Stomach (tissue), 9 donors: ENCODE data around the gene SIRT7. TPM values are rescaled to one million over a fixed set of nuclear protein-coding genes. Genes with fewer than 3 reads are reported as not detected.
A peak's percentile ranks its signal among the peaks of the same experiment; 100 is the strongest.

Source experiments
- DNase-seq, 2 donors: peaks; one replicate each; pipeline versions ENCODE4 v3.0.0 to v3.0.0-alpha.2; 2013 to 2019
- H3K27ac ChIP-seq, 5 donors: fragments of 200-600 bp in 4 of 5; sonication (generic) in 4 of 5; one replicate each; pipeline ENCODE4 v1.5.1; 2013 to 2019; ENCODE audit warnings: mild to moderate bottlenecking in 1 of 5, moderate library complexity in 1 of 5
- H3K27me3 ChIP-seq, 3 donors: fragments of 200-600 bp; sonication (generic); one replicate each; pipeline ENCODE4 v1.5.1; 2017 to 2019; ENCODE audit warnings: mixed run types in 1 of 3
- H3K36me3 ChIP-seq, 4 donors: fragments of 200-600 bp; sonication (generic); 1 replicate in 3 of 4; 2 replicates in 1 of 4; pipeline ENCODE4 v1.5.1; 2016 to 2019
- H3K4me1 ChIP-seq, 4 donors: fragments of 200-600 bp; sonication (generic); one replicate each; pipeline ENCODE4 v1.5.1; 2016 to 2019
- H3K4me3 ChIP-seq, 4 donors: fragments of 200-600 bp; sonication (generic) in 3 of 4; one replicate each; pipeline ENCODE4 v1.5.1; 2016 to 2019; ENCODE audit warnings: mild to moderate bottlenecking in 1 of 4
- H3K9me3 ChIP-seq, 4 donors: fragments of 200-600 bp; sonication (generic); one replicate each; pipeline ENCODE4 v1.5.1; 2016 to 2019
- EP300 ChIP-seq: sonication (generic); formaldehyde crosslinking; IDR thresholded peaks from one replicate; pipeline ENCODE4 v1.6.1; 2017; ENCODE audit warnings: antibody characterized with exemption
- POLR2A ChIP-seq, 4 donors: fragments of 450-650 bp; IDR thresholded peaks; one replicate each; pipeline ENCODE4 v1.6.1; 2016; ENCODE audit warnings: antibody characterized with exemption in 4 of 4, control low read depth in 2 of 4, mild to moderate bottlenecking in 1 of 4, moderate library complexity in 1 of 4
- POLR2AphosphoS5 ChIP-seq, 3 donors: sonication (generic); formaldehyde crosslinking; IDR thresholded peaks; one replicate each; pipeline ENCODE4 v1.6.1; 2016; ENCODE audit warnings: antibody characterized with exemption in 3 of 3
- WGBS, 5 donors: extraction: QIAGEN DNeasy Blood & Tissue Kit in 3 of 5; methylation state at CpG; one replicate each; pipeline versions ENCODE4 v1.1.5 to v1.1.7; 2013 to 2018; 5-methylcytosine and 5-hydroxymethylcytosine counted together
- intact Hi-C: fragments of 100-400 bp; cut with DNase I; formaldehyde crosslinking; loops from one replicate; pipeline ENCODE4 v1.15.1; 2023; ENCODE audit warnings: low total_unique reads
- polyA plus RNA-seq, 3 donors: library from polyadenylated mRNA; stranded (reverse); fragments of 200-250 nt; gene quantifications; one replicate each; pipeline ENCODE4 v1.2.3, GENCODE V29; 2013
- total RNA-seq, 5 donors: library from RNA; depleted of rRNA; stranded (reverse); fragments of >200 nt; gene quantifications; one replicate each; pipeline versions ENCODE4 v1.1.0 to v1.2.3, GENCODE V29; 2014 to 2016
- TF ChIP-seq, protein P1 (sequence below), 7 experiments: fragments of 450-650 bp in 4 of 7; fragments of 200-600 bp in 3 of 7; sonication (generic) in 3 of 7; IDR thresholded peaks; one replicate each; pipeline ENCODE4 v1.5.1; 2016 to 2019; ENCODE audit warnings: antibody characterized with exemption in 7 of 7, control low read depth in 2 of 7, mild to moderate bottlenecking in 1 of 7
- donor health status: healthy with polysubstance abuse.
- donor health status: Bipolar disorder and iron deficiency.
- donor health status: healthy.

SIRT7 gene
- total and polyA plus RNA-seq, 8 donors, result 18.2 to 128 (median 45.5) TPM

- H3K4me3 ChIP-seq, result peak within 1 kb of the TSS; percentile 39 to 49 (median 43)
- no peak for TF ChIP-seq EP300
- no peak for TF ChIP-seq POLR2AphosphoS5 (IDR thresholded peaks at IDR 0.05)
- no peak for TF ChIP-seq POLR2A (IDR thresholded peaks at IDR 0.05)
- TF ChIP-seq, protein P1, sequence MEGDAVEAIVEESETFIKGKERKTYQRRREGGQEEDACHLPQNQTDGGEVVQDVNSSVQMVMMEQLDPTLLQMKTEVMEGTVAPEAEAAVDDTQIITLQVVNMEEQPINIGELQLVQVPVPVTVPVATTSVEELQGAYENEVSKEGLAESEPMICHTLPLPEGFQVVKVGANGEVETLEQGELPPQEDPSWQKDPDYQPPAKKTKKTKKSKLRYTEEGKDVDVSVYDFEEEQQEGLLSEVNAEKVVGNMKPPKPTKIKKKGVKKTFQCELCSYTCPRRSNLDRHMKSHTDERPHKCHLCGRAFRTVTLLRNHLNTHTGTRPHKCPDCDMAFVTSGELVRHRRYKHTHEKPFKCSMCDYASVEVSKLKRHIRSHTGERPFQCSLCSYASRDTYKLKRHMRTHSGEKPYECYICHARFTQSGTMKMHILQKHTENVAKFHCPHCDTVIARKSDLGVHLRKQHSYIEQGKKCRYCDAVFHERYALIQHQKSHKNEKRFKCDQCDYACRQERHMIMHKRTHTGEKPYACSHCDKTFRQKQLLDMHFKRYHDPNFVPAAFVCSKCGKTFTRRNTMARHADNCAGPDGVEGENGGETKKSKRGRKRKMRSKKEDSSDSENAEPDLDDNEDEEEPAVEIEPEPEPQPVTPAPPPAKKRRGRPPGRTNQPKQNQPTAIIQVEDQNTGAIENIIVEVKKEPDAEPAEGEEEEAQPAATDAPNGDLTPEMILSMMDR (IDR thresholded peaks at IDR 0.05), result no peak
- WGBS, 5 donors, result 0 to 1% (median 0%) methylated on average over 3 to 79 of the region's 79 CpGs
- H3K36me3 ChIP-seq, result peaks cover 32 to 76% (median 71%) of the 10 kb centered on the region in 4 donors
- peak within 1 kb of the TSS in 1 of 5 donors; percentile 1 for H3K27ac ChIP-seq
- intact Hi-C loops, result no loop called here
- H3K4me1 ChIP-seq, result peaks cover 13 to 20% (median 19%) of the 10 kb centered on the region in 4 donors
- no peaks in the 10 kb centered on the region for H3K9me3 ChIP-seq
- peak; percentile 49 to 77 for DNase-seq
- peaks cover 0 to 25% (median 17%) of the 10 kb centered on the region in 3 donors for H3K27me3 ChIP-seq
Observed at GRCh38 chr17:81902023-81902652, 15.8 kb downstream of the SIRT7 start, which contains the start of gene NPB. Gene NPB (plus strand): TSS chr17:81902238. CDS start chr17:81902278, 40 bp downstream.

DNA sequence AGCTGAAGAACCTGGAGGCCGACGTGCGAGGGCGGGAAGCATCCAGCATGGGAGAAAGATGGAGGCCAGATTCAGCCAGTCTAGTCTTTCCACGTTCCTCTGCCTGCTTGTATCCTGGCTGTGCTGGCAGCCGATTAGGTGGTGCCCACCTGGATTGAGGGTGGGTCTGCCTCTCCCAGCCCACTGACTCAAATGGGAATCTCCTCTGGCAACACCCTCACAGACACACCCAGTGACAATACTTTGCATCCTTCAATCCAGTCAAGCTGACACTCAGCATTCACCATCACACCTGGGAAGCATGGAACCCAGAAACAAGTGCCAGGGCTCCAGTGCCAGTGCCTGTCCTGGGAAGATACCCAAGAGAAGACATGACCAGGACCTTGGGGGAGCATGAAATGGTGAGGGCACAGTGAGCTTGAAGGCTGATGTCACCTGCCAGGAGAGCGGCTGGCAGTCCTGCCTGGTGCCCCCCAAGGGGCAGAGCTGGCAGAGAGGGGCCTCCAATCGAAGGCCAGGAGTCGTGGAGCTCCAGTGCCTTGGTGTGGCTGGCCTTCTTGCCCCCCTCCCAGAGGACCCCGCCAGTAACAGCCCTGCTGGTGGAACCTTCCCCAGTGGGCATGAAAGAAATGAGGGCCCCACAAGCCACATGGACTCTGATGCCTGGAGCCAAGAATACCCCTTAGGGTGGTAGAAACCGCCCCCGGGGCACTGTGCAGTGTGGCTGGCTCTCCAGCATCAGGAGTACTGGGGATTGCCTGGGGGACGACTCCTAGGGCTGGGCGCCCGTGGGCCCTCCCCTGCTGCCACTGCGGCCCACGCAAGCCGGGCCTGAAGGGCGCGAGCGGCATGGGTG lies 16.6 kb downstream of the SIRT7 start:
- peaks cover 0 to 25% (median 17%) of the 10 kb centered on the region in 3 donors for H3K27me3 ChIP-seq
- H3K9me3 ChIP-seq, result no peaks in the 10 kb centered on the region
- no peak overlapping the region for H3K27ac ChIP-seq
- peaks cover 30 to 76% (median 71%) of the 10 kb centered on the region in 4 donors for H3K36me3 ChIP-seq
- DNase-seq, result no peak
- no peak for TF ChIP-seq POLR2A (IDR thresholded peaks at IDR 0.05)
- WGBS, 5 donors, result 50 to 93% (median 64%) methylated on average over 10 to 21 of the region's 21 CpGs
- H3K4me3 ChIP-seq, result peak overlapping the region; percentile 39 to 49 (median 43)
- intact Hi-C loops, result no loop called here
- H3K4me1 ChIP-seq, result peaks cover 13 to 20% (median 19%) of the 10 kb centered on the region in 4 donors

- Histone ChIP-seq H3K27ac (no peak overlapping the region), H3K4me1 (peaks cover 13 to 20% (median 19%) of the 10 kb centered on the region in 4 donors), H3K9me3 (no peaks in the 10 kb centered on the region), H3K36me3 (peaks cover 32 to 76% (median 71%) of the 10 kb centered on the region in 4 donors), H3K27me3 (peaks cover 0 to 25% (median 17%) of the 10 kb centered on the region in 3 donors), H3K4me3 (no peak overlapping the region)
- no peak for DNase-seq
- 63 to 80% (median 73%) methylated on average over 5 to 18 of the region's 18 CpGs for WGBS, 5 donors
- no peak for TF ChIP-seq POLR2A (IDR thresholded peaks at IDR 0.05)
- TF ChIP-seq EP300, result no peak
- TF ChIP-seq, protein P1 (IDR thresholded peaks at IDR 0.05), result no peak
- TF ChIP-seq POLR2AphosphoS5 (IDR thresholded peaks at IDR 0.05), result no peak
- intact Hi-C loops, result no loop called here
Observed at GRCh38 chr17:81900181-81900820, 17.7 kb downstream of the SIRT7 start.

DNA sequence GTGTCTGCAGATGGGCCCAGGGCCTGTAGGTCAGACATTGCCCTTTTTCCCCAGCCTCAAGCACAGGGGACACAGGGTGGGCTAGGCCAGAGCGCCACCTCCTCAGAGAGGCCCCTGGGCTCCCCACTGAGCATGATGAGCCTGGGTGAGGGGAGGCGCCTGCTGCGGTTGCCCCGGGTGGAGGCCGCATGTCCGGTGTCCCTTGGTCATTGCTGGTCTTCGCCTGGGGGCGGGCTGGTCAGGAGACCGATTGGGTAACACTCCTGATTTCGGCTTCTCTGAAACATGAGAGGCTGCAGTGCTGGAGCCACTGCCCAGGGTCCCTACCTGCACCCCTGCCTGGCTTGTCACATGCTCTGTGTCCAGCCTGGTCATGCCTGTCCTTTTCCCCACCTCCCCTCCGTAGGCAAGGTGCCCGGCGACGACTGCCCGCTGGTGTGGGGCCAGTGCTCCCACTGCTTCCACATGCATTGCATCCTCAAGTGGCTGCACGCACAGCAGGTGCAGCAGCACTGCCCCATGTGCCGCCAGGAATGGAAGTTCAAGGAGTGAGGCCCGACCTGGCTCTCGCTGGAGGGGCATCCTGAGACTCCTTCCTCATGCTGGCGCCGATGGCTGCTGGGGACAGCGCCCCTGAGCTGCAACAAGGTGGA lies 18.3 kb downstream of the SIRT7 start:
- intact Hi-C loops, result no loop called here
- WGBS, 5 donors, result 83 to 91% (median 89%) methylated on average over 13 to 22 of the region's 22 CpGs
- Histone ChIP-seq H3K36me3 (peaks cover 28 to 76% (median 70%) of the 10 kb centered on the region in 4 donors), H3K9me3 (no peaks in the 10 kb centered on the region), H3K4me1 (peaks cover 13 to 20% (median 19%) of the 10 kb centered on the region in 4 donors), H3K4me3 (no peak overlapping the region), H3K27ac (no peak overlapping the region), H3K27me3 (peaks cover 0 to 25% (median 17%) of the 10 kb centered on the region in 3 donors)
- DNase-seq, result no peak
- TF ChIP-seq POLR2AphosphoS5 (IDR thresholded peaks at IDR 0.05) (no peak), EP300 (no peak), POLR2A (IDR thresholded peaks at IDR 0.05) (no peak)
- TF ChIP-seq, protein P1 (IDR thresholded peaks at IDR 0.05), result no peak
